B cell (primary cell): ENCODE measurements around the gene ARRDC1. TPM values are rescaled to one million over a fixed set of nuclear protein-coding genes. Genes with fewer than 3 reads are reported as not detected.

Experiments
- ATAC-seq: fragments of 200-7000 bp; cut with Tn5 transposase; one replicate; pipeline ENCODE4 v1.10.0; 2021; ENCODE audit warnings: low read depth, mild to moderate bottlenecking, moderate number of reproducible peaks, moderate library complexity
- CTCF ChIA-PET: fragments of 350-600 bp; sonication (Branson Sonifier 250); formaldehyde crosslinking; loops from one replicate; lab custom pipeline; 2021; ENCODE audit warnings: antibody characterized with exemption, inconsistent platforms; lab: Charles Lee
- POLR2A ChIA-PET: fragments of 350-600 bp; sonication (Branson Sonifier 250); formaldehyde crosslinking; loops from one replicate; lab custom pipeline; 2021; ENCODE audit warnings: antibody characterized with exemption; lab: Charles Lee
- DNase-seq: peaks from one replicate; pipeline ENCODE4 v3.0.0; 2013
- H2AFZ ChIP-seq: 2 replicates; pipeline ENCODE4 v1.6.1; 2012; ENCODE audit warnings: mild to moderate bottlenecking, low read depth, low read length; ENCODE audit not compliant: insufficient read depth, poor library complexity, severe bottlenecking
- H3K27ac ChIP-seq, 2 donors: 1 replicate in 1 of 2; 2 replicates in 1 of 2; pipeline ENCODE4 v1.5.1; 2012 to 2013; ENCODE audit warnings: low read length in 2 of 2, mild to moderate bottlenecking in 2 of 2, moderate library complexity in 1 of 2
- H3K27me3 ChIP-seq, 4 experiments: fragments of 200-600 bp in 1 of 4; sonication (generic) in 1 of 4; replicated peaks in 1 of 4; 1 replicate in 2 of 4; 2 replicates in 2 of 4; pipeline versions ENCODE4 v1.6.1 to v1.7.0; 2013 to 2016; ENCODE audit warnings: low read length in 3 of 4, mild to moderate bottlenecking in 2 of 4, mixed read lengths in 1 of 4, moderate library complexity in 1 of 4; ENCODE audit not compliant: insufficient read depth in 4 of 4, control insufficient read depth in 3 of 4; ENCODE audit errors: control extremely low read depth in 1 of 4
- H3K36me3 ChIP-seq, 2 experiments: replicated peaks in 1 of 2; 1 replicate in 1 of 2; 2 replicates in 1 of 2; pipeline versions ENCODE4 v1.6.1 to v1.7.1; 2013; ENCODE audit warnings: low read length in 1 of 2; ENCODE audit not compliant: insufficient read depth in 2 of 2, control insufficient read depth in 1 of 2; ENCODE audit errors: control extremely low read depth in 1 of 2, extremely low read depth in 1 of 2
- H3K4me1 ChIP-seq, 2 donors: fragments of 200-600 bp in 1 of 2; sonication (generic) in 1 of 2; 1 replicate in 1 of 2; 2 replicates in 1 of 2; pipeline versions ENCODE4 v1.5.1 to v1.6.1; 2013 to 2017; ENCODE audit warnings: low read length in 2 of 2; ENCODE audit not compliant: control insufficient read depth in 2 of 2, insufficient read depth in 2 of 2
- H3K4me2 ChIP-seq: replicated peaks from 2 replicates; pipeline ENCODE3; 2012; ENCODE audit warnings: mild to moderate bottlenecking, low read depth, low read length; ENCODE audit not compliant: poor library complexity, severe bottlenecking
- H3K4me3 ChIP-seq, 5 experiments: fragments of 200-600 bp in 1 of 5; sonication (generic) in 1 of 5; 1 replicate in 3 of 5; 2 replicates in 2 of 5; pipeline versions ENCODE4 v1.5.1 to v1.7.0; 2011 to 2016; ENCODE audit warnings: low read length in 4 of 5, mild to moderate bottlenecking in 4 of 5, low read depth in 2 of 5, control low read depth in 1 of 5, moderate library complexity in 1 of 5; ENCODE audit not compliant: insufficient read depth in 1 of 5; ENCODE audit errors: control extremely low read depth in 1 of 5, extremely low read depth in 1 of 5
- H3K79me2 ChIP-seq: fragments of 200-600 bp; sonication (generic); one replicate; pipeline ENCODE4 v1.6.0; 2016; ENCODE audit warnings: low read length; ENCODE audit not compliant: control insufficient read depth, insufficient read depth
- H3K9ac ChIP-seq: fragments of 200-600 bp; sonication (generic); 2 replicates; pipeline ENCODE4 v1.6.1; 2017; ENCODE audit warnings: mild to moderate bottlenecking, low read length, moderate library complexity
- H3K9me3 ChIP-seq, 3 donors: one replicate each; pipeline versions ENCODE4 v1.6.1 to v1.7.1; 2013; ENCODE audit warnings: low read length in 2 of 3; ENCODE audit not compliant: control insufficient read depth in 2 of 3, insufficient read depth in 1 of 3; ENCODE audit errors: control extremely low read depth in 1 of 3
- H4K20me1 ChIP-seq: 2 replicates; pipeline ENCODE4 v1.6.0; 2012; ENCODE audit warnings: mild to moderate bottlenecking, low read length; ENCODE audit not compliant: insufficient read depth, control insufficient read depth, poor library complexity, severe bottlenecking
- H3K27ac Mint-ChIP-seq: one replicate; pipeline ENCODE4 v1.8.0; 2021; ENCODE audit warnings: mixed read lengths
- H3K27me3 Mint-ChIP-seq: one replicate; pipeline ENCODE4 v1.8.0; 2021; ENCODE audit warnings: mixed read lengths
- H3K4me1 Mint-ChIP-seq: one replicate; pipeline ENCODE4 v1.8.0; 2021; ENCODE audit warnings: mixed read lengths
- H3K4me3 Mint-ChIP-seq: one replicate; pipeline ENCODE4 v1.8.0; 2021; ENCODE audit warnings: mixed read lengths
- H3K9me3 Mint-ChIP-seq: one replicate; pipeline ENCODE4 v1.8.0; 2022; ENCODE audit warnings: mixed read lengths; ENCODE audit not compliant: insufficient read depth
- CTCF ChIP-seq: fragments of 200-600 bp; IDR thresholded peaks from one replicate; pipeline ENCODE4 v1.8.0; 2022; ENCODE audit warnings: antibody characterized with exemption, mild to moderate bottlenecking
- EZH2 ChIP-seq: IDR thresholded peaks from 2 replicates; pipeline ENCODE4 v1.6.1; 2012; ENCODE audit warnings: borderline replicate concordance, low read depth, mild to moderate bottlenecking, moderate library complexity, low read length; ENCODE audit not compliant: insufficient read depth, poor library complexity, severe bottlenecking
- WGBS: methylation state at CpG from one replicate; pipeline ENCODE4 v1.1.5; 2013; ENCODE audit warnings: missing lambda C conversion rate; ENCODE audit not compliant: insufficient coverage; 5-methylcytosine and 5-hydroxymethylcytosine counted together
- intact Hi-C: fragments of 100-400 bp; cut with micrococcal nuclease; formaldehyde crosslinking; loops from one replicate; pipeline ENCODE4 v1.10.0; 2022
- polyA plus RNA-seq: library from polyadenylated mRNA; depleted of rRNA; stranded (reverse); fragments of >200 nt; gene quantifications from 2 replicates; pipeline ENCODE4 v1.2.3, GENCODE V29; 2012
- total RNA-seq, 2 donors: library from RNA; stranded (reverse); fragments of 120-200 nt in 1 of 2; gene quantifications; 1 replicate in 1 of 2; 2 replicates in 1 of 2; pipeline versions ENCODE4 v1.2.3 to v1.2.4, GENCODE V29; 2013 to 2022

Gene ARRDC1
- total and polyA plus RNA-seq, 2 donors (not counting 1 experiment from before 2014, with no cell fraction given) = 89.2 to 227 TPM

- H3K9me3 ChIP-seq = no peaks in the 10 kb centered on the region
- peaks cover 3 to 22% of the 10 kb centered on the region in 2 experiments for H3K36me3 ChIP-seq
- peaks cover 83% of the 10 kb centered on the region for H4K20me1 ChIP-seq
- TF ChIP-seq EZH2 = no peak
- no peak for TF ChIP-seq CTCF
- ChIA-PET POLR2A (interaction anchor here (0.7 kb wide), 1 partner anchor 85 kb away, joined by 7 read pairs; no protein-coding TSS in a partner anchor), CTCF (interaction anchor here (0.7 to 1.1 kb wide), 3 partner anchors 9 to 17 kb away, joined by 3 read pairs; no protein-coding TSS in a partner anchor)
- no peak overlapping the region for H2AFZ ChIP-seq
- H3K4me2 ChIP-seq = peak overlapping the region; percentile 49
- peak overlapping the region; percentile 72 for H3K27ac Mint-ChIP-seq
- H3K4me1 Mint-ChIP-seq = peaks cover 50% of the 10 kb centered on the region
- peak overlapping the region in 3 of 5 experiments; percentile 21 to 39 (median 27) for H3K4me3 ChIP-seq
- intact Hi-C loops = no loop called here
- H3K27me3 ChIP-seq = no peaks in the 10 kb centered on the region
- H3K9me3 Mint-ChIP-seq = no peaks in the 10 kb centered on the region
- peaks cover 21 to 28% of the 10 kb centered on the region in 2 donors for H3K4me1 ChIP-seq
- peaks cover 98% of the 10 kb centered on the region for H3K79me2 ChIP-seq
- H3K9ac ChIP-seq = peak overlapping the region; percentile 49
- no peak overlapping the region for H3K27ac ChIP-seq
- DNase-seq = no peak
- WGBS = 20% methylated on average over 15 of the region's 15 CpGs
- peak; percentile 33 for ATAC-seq
- H3K27me3 Mint-ChIP-seq = no peaks in the 10 kb centered on the region
- peak overlapping the region; percentile 71 for H3K4me3 Mint-ChIP-seq
Measured at GRCh38 chr9:137647096-137647714, 41.7 kb downstream of the ARRDC1 start.

GRCh38 chr9:137648396-137648795 is 42.9 kb downstream of the ARRDC1 start:
- ATAC-seq (no peak), DNase-seq (no peak)
- Mint-ChIP-seq H3K27me3 (no peaks in the 10 kb centered on the region), H3K27ac (no peak overlapping the region), H3K4me1 (peaks cover 48% of the 10 kb centered on the region), H3K4me3 (no peak overlapping the region), H3K9me3 (no peaks in the 10 kb centered on the region)
- Histone ChIP-seq H2AFZ (no peak overlapping the region), H3K36me3 (peaks cover 3 to 21% of the 10 kb centered on the region in 2 experiments), H3K4me1 (peaks cover 21 to 28% of the 10 kb centered on the region in 2 donors), H3K79me2 (peaks cover 99% of the 10 kb centered on the region), H3K4me2 (no peak overlapping the region), H3K4me3 (no peak overlapping the region), H3K9ac (no peak overlapping the region), H4K20me1 (peaks cover 85% of the 10 kb centered on the region), H3K9me3 (no peaks in the 10 kb centered on the region), H3K27me3 (no peaks in the 10 kb centered on the region), H3K27ac (no peak overlapping the region)
- intact Hi-C loops = no loop called here
- 100% methylated on average over 1 of the region's 2 CpGs for WGBS
- POLR2A ChIA-PET = no interaction called here
- TF ChIP-seq CTCF (no peak), EZH2 (no peak)
- CTCF ChIA-PET = no interaction called here
